ENCODE results near the gene DAW1.

Gene DAW1

DNA sequence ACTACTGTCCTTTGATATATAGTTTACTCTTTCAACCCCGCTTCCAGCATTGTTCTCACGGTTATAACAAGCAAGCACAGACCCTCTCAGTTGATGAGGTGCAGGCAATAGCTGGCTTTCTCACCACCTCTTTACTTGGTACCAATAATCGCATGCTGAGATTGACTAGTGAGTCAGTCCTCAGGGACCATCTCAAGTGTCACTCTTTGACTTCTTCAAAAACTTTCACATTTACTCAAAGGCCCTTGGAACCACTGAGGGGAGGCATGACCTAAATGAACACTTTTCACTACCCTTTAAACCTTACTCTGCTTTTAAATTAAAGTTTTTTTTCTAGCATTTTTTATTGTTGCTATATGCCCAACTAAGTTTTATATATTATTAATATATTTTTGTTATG is 101.8 kb downstream of the DAW1 start:
- DNase-seq (ENCODE audit: low read depth), result no peak
- TF ChIP-seq, protein P1, sequence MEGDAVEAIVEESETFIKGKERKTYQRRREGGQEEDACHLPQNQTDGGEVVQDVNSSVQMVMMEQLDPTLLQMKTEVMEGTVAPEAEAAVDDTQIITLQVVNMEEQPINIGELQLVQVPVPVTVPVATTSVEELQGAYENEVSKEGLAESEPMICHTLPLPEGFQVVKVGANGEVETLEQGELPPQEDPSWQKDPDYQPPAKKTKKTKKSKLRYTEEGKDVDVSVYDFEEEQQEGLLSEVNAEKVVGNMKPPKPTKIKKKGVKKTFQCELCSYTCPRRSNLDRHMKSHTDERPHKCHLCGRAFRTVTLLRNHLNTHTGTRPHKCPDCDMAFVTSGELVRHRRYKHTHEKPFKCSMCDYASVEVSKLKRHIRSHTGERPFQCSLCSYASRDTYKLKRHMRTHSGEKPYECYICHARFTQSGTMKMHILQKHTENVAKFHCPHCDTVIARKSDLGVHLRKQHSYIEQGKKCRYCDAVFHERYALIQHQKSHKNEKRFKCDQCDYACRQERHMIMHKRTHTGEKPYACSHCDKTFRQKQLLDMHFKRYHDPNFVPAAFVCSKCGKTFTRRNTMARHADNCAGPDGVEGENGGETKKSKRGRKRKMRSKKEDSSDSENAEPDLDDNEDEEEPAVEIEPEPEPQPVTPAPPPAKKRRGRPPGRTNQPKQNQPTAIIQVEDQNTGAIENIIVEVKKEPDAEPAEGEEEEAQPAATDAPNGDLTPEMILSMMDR (IDR thresholded peaks at IDR 0.05; ENCODE audit: insufficient read depth, low read depth, low read length, missing control alignments), result no peak
- H3K4me3 ChIP-seq (ENCODE audit: low read length), result no peak overlapping the region

Data from epithelial cell of esophagus (primary cell).